ENCODE data around the gene KLHL14.
A peak's percentile ranks its signal among the peaks of the same experiment; 100 is the strongest.
"Not testable (repeated sequence)": the region's sequence is repeated elsewhere in the genome, so short reads cannot be mapped to it uniquely, and the experiment has no call there.

KLHL14 gene

GRCh38 chr18:32772581-32773381 is at the start of gene KLHL14:
KLHL14 (minus strand) TSS chr18:32773023; CDS start chr18:32770591, 2,432 bp downstream.
- H3K27ac Mint-ChIP-seq: peak within 1 kb of the TSS; percentile 87
- H3K36me3 Mint-ChIP-seq: peaks cover 6 to 7% of the 10 kb centered on the region in 2 donors
- DNase-seq: peak; percentile 21
- H3K27me3 Mint-ChIP-seq: no peaks in the 10 kb centered on the region
- H3K4me1 Mint-ChIP-seq: peaks cover 29 to 55% of the 10 kb centered on the region in 2 donors
- H3K4me3 Mint-ChIP-seq: peak within 1 kb of the TSS; percentile 88 to 98
- ATAC-seq (replicated peaks): peak in 1 of 2 donors; percentile 37
- no peaks in the 10 kb centered on the region for H3K9me3 Mint-ChIP-seq

GRCh38 chr18:32822197-32822596 is 49.4 kb upstream of the KLHL14 start:
- Mint-ChIP-seq H3K27me3 (peaks cover 4 to 6% of the 10 kb centered on the region in 2 donors), H3K27ac (no peak overlapping the region), H3K36me3 (no peaks in the 10 kb centered on the region), H3K9me3 (no peaks in the 10 kb centered on the region), H3K4me1 (no peaks in the 10 kb centered on the region), H3K4me3 (no peak overlapping the region)
- no peak for DNase-seq
- ATAC-seq (replicated peaks): no peak

- Mint-ChIP-seq H3K27ac (no peak overlapping the region), H3K4me1 (peaks cover 5 to 19% of the 10 kb centered on the region in 2 donors), H3K9me3 (no peaks in the 10 kb centered on the region), H3K4me3 (no peak overlapping the region), H3K27me3 (peaks cover 0 to 4% of the 10 kb centered on the region in 2 donors), H3K36me3 (no peaks in the 10 kb centered on the region)
- ATAC-seq (replicated peaks) (peak in 1 of 2 donors; percentile 46), DNase-seq (no peak)
These were observed 43.1 kb upstream of the KLHL14 start for GRCh38 chr18:32815881-32816280.

- no peak for DNase-seq
- H3K27ac Mint-ChIP-seq: no peak overlapping the region
- H3K4me1 Mint-ChIP-seq: peaks cover 12 to 24% of the 10 kb centered on the region in 2 donors
- H3K36me3 Mint-ChIP-seq: peaks cover 0 to 2% of the 10 kb centered on the region in 2 donors
- no peaks in the 10 kb centered on the region for H3K9me3 Mint-ChIP-seq
- H3K4me3 Mint-ChIP-seq: no peak overlapping the region
- H3K27me3 Mint-ChIP-seq: no peaks in the 10 kb centered on the region
- ATAC-seq (replicated peaks): no peak
These were observed 39.5 kb upstream of the KLHL14 start for GRCh38 chr18:32812342-32812741.

GRCh38 chr18:32810314-32810713 is 37.5 kb upstream of the KLHL14 start:
- H3K4me3 Mint-ChIP-seq: no peak overlapping the region
- peaks cover 0 to 2% of the 10 kb centered on the region in 2 donors for H3K36me3 Mint-ChIP-seq
- H3K27me3 Mint-ChIP-seq: no peaks in the 10 kb centered on the region
- no peak overlapping the region for H3K27ac Mint-ChIP-seq
- DNase-seq: no peak
- H3K9me3 Mint-ChIP-seq: no peaks in the 10 kb centered on the region
- H3K4me1 Mint-ChIP-seq: peaks cover 8 to 11% of the 10 kb centered on the region in 2 donors
- no peak for ATAC-seq (replicated peaks)

- Mint-ChIP-seq H3K36me3 (peaks cover 0 to 5% of the 10 kb centered on the region in 2 donors), H3K9me3 (no peaks in the 10 kb centered on the region), H3K27me3 (no peaks in the 10 kb centered on the region), H3K27ac (no peak overlapping the region), H3K4me3 (no peak overlapping the region), H3K4me1 (peaks cover 37 to 50% of the 10 kb centered on the region in 2 donors)
- ATAC-seq (replicated peaks): no peak
- no peak for DNase-seq
These were observed 32.5 kb upstream of the KLHL14 start for GRCh38 chr18:32805354-32805753.

- peak; percentile 64 to 75 for ATAC-seq (replicated peaks)
- H3K4me1 Mint-ChIP-seq: peaks cover 38 to 53% of the 10 kb centered on the region in 2 donors
These were observed 31.5 kb upstream of the KLHL14 start for GRCh38 chr18:32804134-32804888.

GRCh38 chr18:32803568-32803967 is 30.7 kb upstream of the KLHL14 start:
- H3K4me1 Mint-ChIP-seq: peaks cover 35 to 53% of the 10 kb centered on the region in 2 donors

More at GRCh38 chr18:32804134-32804888, 31.5 kb upstream of the KLHL14 start:
- Mint-ChIP-seq H3K27ac (peak overlapping the region; percentile 93), H3K9me3 (no peaks in the 10 kb centered on the region), H3K27me3 (no peaks in the 10 kb centered on the region), H3K4me3 (peak overlapping the region in 1 of 2 donors; percentile 55), H3K36me3 (peaks cover 0 to 3% of the 10 kb centered on the region in 2 donors)
- no peak for DNase-seq

GRCh38 chr18:32802591-32803451 is 30.0 kb upstream of the KLHL14 start:
- Mint-ChIP-seq H3K9me3 (peaks cover 2 to 4% of the 10 kb centered on the region in 2 donors), H3K27me3 (no peaks in the 10 kb centered on the region), H3K4me3 (peak overlapping the region; percentile 62), H3K4me1 (peaks cover 34 to 50% of the 10 kb centered on the region in 2 donors), H3K27ac (peak overlapping the region; percentile 93), H3K36me3 (peaks cover 2 to 5% of the 10 kb centered on the region in 2 donors)
- DNase-seq (peak; percentile 2), ATAC-seq (replicated peaks) (peak; percentile 46 to 51)

More at GRCh38 chr18:32803568-32803967, 30.7 kb upstream of the KLHL14 start:
- no peaks in the 10 kb centered on the region for H3K27me3 Mint-ChIP-seq
- DNase-seq: peak; percentile 26
- peak overlapping the region; percentile 93 for H3K27ac Mint-ChIP-seq
- H3K9me3 Mint-ChIP-seq: no peaks in the 10 kb centered on the region
- ATAC-seq (replicated peaks): peak; percentile 93 to 95
- peaks cover 0 to 3% of the 10 kb centered on the region in 2 donors for H3K36me3 Mint-ChIP-seq
- peak overlapping the region; percentile 62 for H3K4me3 Mint-ChIP-seq

GRCh38 chr18:32801228-32801627 is 28.4 kb upstream of the KLHL14 start:
- Mint-ChIP-seq H3K4me3 (no peak overlapping the region), H3K27me3 (no peaks in the 10 kb centered on the region), H3K9me3 (peaks cover 6% of the 10 kb centered on the region in 2 donors), H3K27ac (no peak overlapping the region), H3K4me1 (peaks cover 40 to 59% of the 10 kb centered on the region in 2 donors), H3K36me3 (peaks cover 10 to 13% of the 10 kb centered on the region in 2 donors)
- DNase-seq (no peak), ATAC-seq (replicated peaks) (no peak)

GRCh38 chr18:32798209-32798960 is 25.6 kb upstream of the KLHL14 start:
- Mint-ChIP-seq H3K4me1 (peaks cover 33 to 49% of the 10 kb centered on the region in 2 donors), H3K27me3 (no peaks in the 10 kb centered on the region)
- ATAC-seq (replicated peaks): no peak

GRCh38 chr18:32794667-32795066 is 21.8 kb upstream of the KLHL14 start:
- H3K4me1 Mint-ChIP-seq: peaks cover 13 to 27% of the 10 kb centered on the region in 2 donors
- DNase-seq; H3K36me3 Mint-ChIP-seq; H3K9me3 Mint-ChIP-seq; ATAC-seq (replicated peaks); H3K27me3 Mint-ChIP-seq; H3K4me3 Mint-ChIP-seq; H3K27ac Mint-ChIP-seq: not testable (repeated sequence)

More at GRCh38 chr18:32798209-32798960, 25.6 kb upstream of the KLHL14 start:
- no peak for DNase-seq
- H3K27ac Mint-ChIP-seq: no peak overlapping the region
- H3K36me3 Mint-ChIP-seq: peaks cover 10% of the 10 kb centered on the region in 2 donors
- no peak overlapping the region for H3K4me3 Mint-ChIP-seq
- H3K9me3 Mint-ChIP-seq: peaks cover 6 to 8% of the 10 kb centered on the region in 2 donors

- Mint-ChIP-seq H3K4me3 (no peak overlapping the region), H3K27ac (no peak overlapping the region), H3K36me3 (no peaks in the 10 kb centered on the region), H3K27me3 (no peaks in the 10 kb centered on the region), H3K4me1 (peaks cover 6 to 19% of the 10 kb centered on the region in 2 donors), H3K9me3 (no peaks in the 10 kb centered on the region)
- ATAC-seq (replicated peaks) (no peak), DNase-seq (no peak)
These were observed 6.2 kb upstream of the KLHL14 start for GRCh38 chr18:32779010-32779409.

All from stimulated activated naive B cell treated with anti-CD40 and anti-IgM and Interleukin-4, amounts not matched to agents 10 μg/mL and 1 μg/mL and 100 μg/mL, for 72 hours (primary cell).